ENCODE results near the gene RHEB.

DNA sequence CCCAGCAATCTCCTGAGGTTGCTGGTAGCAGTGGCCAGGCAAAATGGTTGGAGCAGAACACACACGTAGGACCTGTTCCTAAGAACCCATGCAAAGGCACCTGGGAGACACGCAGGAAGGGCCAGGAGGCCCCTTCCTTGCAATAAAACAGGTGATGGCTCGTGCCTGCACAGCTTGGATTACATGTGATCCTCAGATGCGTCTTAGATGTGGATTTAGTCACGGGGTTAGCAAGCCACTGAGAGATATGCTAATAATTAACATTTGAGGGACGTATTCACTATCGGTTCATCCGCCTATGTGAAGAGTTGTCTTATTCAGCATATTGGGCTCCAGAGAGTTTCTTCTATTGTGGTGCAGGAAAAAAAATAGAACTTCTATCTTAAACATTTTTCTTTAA lies 4.6 kb upstream of the RHEB start:
- TF ChIP-seq POLR2A (IDR thresholded peaks at IDR 0.05) (no peak), CTCF (IDR thresholded peaks at IDR 0.05) (no peak)

All from Peyer's patch (tissue), 4 donors.